ENCODE data around the gene FHOD1. TPM values are rescaled to one million over a fixed set of nuclear protein-coding genes. Genes with fewer than 3 reads are reported as not detected.

The FHOD1 gene
- total and polyA plus RNA-seq, 2 of the 13 experiments (the other 11 are each of a cell fraction or from before 2014, with no cell fraction given): 20.0 to 20.8 TPM

- TF ChIP-seq PRPF4 (IDR thresholded peaks at IDR 0.05; ENCODE audit: low read depth, low read length, poor library complexity, severe bottlenecking) (no peak), MBNL3 (CRISPR knock-in tag; conservative IDR thresholded peaks at IDR 0.05) (no peak), GABPB1 (CRISPR knock-in tag; IDR thresholded peaks at IDR 0.05) (peak; percentile 35; the same call in 1 of the 2 replicates), PCBP2 (optimal IDR thresholded peaks at IDR 0.05; ENCODE audit: low read depth, low read length, poor library complexity, severe bottlenecking) (no peak), ZNF674 (CRISPR knock-in tag; IDR thresholded peaks at IDR 0.05; ENCODE audit: low read depth) (no peak), TMF1 (CRISPR knock-in tag; IDR thresholded peaks at IDR 0.05; ENCODE audit: low read depth) (no peak), ZNF768 (CRISPR knock-in tag; IDR thresholded peaks at IDR 0.05) (no peak; the same call in 1 of the 2 replicates), ZNF354B (CRISPR knock-in tag; IDR thresholded peaks at IDR 0.05) (no peak), ZNF574 (CRISPR knock-in tag; IDR thresholded peaks at IDR 0.05) (no peak), TOPORS (CRISPR knock-in tag; IDR thresholded peaks at IDR 0.05) (no peak), BCLAF1 (IDR thresholded peaks at IDR 0.05) (no peak), DMTF1 (CRISPR knock-in tag; IDR thresholded peaks at IDR 0.05) (no peak)
- TF ChIP-seq, protein P1, sequence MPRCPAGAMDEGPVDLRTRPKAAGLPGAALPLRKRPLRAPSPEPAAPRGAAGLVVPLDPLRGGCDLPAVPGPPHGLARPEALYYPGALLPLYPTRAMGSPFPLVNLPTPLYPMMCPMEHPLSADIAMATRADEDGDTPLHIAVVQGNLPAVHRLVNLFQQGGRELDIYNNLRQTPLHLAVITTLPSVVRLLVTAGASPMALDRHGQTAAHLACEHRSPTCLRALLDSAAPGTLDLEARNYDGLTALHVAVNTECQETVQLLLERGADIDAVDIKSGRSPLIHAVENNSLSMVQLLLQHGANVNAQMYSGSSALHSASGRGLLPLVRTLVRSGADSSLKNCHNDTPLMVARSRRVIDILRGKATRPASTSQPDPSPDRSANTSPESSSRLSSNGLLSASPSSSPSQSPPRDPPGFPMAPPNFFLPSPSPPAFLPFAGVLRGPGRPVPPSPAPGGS (CRISPR knock-in tag; IDR thresholded peaks at IDR 0.05): peak; percentile 39; the same call in 1 of the 2 replicates
- TF ChIP-seq, protein P2, sequence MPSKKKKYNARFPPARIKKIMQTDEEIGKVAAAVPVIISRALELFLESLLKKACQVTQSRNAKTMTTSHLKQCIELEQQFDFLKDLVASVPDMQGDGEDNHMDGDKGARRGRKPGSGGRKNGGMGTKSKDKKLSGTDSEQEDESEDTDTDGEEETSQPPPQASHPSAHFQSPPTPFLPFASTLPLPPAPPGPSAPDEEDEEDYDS (CRISPR knock-in tag; IDR thresholded peaks at IDR 0.05): no peak
- TF ChIP-seq, protein P3, sequence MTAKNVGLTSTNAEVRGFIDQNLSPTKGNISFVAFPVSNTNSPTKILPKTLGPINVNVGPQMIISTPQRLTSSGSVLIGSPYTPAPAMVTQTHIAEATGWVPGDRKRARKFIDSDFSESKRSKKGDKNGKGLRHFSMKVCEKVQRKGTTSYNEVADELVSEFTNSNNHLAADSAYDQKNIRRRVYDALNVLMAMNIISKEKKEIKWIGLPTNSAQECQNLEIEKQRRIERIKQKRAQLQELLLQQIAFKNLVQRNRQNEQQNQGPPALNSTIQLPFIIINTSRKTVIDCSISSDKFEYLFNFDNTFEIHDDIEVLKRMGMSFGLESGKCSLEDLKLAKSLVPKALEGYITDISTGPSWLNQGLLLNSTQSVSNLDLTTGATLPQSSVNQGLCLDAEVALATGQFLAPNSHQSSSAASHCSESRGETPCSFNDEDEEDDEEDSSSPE (CRISPR knock-in tag; IDR thresholded peaks at IDR 0.05): no peak
Observed at GRCh38 chr16:67210069-67210937, 37.0 kb downstream of the FHOD1 start (continued).
